HG03521 (cell line): Measurements from ENCODE around the gene VAV1.
"Not testable (repeated sequence)": the region's sequence is repeated elsewhere in the genome, so short reads cannot be mapped to it uniquely, and the experiment has no call there.

ENCODE experiments used
- ATAC-seq: cut with Tn5 transposase; IDR thresholded peaks from one replicate; pipeline ENCODE4 v1.9.1; 2021; ENCODE audit warnings: mild to moderate bottlenecking, moderate library complexity; ENCODE audit not compliant: unreplicated experiment

Gene VAV1

DNA sequence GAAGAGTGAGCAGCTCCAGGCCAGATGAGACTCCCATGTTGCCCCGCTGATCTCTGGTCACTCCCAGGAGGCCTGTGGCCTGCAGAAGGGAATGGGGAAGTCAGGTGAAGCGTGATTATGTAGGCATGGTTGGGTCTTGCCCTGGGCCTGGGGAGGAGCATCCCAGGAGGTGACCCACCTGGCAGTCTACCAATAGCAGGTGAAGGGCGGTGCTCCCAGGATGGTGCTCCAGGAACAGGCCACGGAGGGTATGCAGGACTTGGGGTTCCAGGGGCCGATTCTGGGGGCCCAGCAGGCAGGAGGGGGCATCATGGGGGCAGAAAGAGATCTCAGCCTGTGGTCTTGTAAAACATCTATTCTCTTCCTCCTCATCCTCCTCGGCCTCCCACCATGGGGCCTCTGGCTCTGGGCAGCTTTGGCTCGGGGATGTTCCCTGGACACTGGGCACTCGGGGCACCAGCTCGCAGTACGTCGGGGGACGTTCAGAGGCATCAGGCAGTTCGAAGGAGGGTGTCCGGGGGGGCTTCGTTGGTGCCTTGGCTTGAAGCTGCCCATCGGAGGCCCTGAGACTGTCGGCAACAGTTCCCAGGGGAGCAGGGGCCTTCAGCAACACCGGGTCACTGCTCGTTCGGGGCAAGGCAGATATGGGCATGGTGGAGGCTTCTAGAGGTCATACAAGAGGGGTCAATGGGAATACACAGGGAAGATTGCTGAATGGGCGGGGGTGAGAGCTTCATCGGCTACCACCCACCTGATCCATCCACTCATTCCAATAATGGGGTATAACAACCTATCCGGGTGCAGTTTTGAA lies 17.6 kb upstream of the VAV1 start:
- no peak for ATAC-seq

DNA sequence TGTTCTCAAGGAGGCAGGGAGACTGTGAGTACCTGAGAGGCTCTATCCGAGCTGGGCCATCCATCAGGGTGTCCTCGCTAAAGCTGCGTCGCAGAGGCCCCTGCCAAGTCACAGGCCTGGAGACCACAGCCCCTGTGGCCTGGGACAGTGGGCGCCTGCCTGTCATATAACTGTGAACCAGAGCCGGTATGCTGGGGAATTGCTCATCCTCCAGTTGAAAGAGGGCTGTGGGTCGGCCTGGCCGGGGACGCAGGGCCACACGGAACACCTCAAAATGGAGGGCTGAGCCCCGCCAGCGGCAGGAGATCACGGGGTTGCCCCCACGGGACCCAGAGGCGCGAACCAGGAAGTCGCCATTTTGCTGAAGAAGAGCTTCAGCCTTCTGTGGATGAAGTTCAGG lies 11.9 kb upstream of the VAV1 start:
- no peak for ATAC-seq

DNA sequence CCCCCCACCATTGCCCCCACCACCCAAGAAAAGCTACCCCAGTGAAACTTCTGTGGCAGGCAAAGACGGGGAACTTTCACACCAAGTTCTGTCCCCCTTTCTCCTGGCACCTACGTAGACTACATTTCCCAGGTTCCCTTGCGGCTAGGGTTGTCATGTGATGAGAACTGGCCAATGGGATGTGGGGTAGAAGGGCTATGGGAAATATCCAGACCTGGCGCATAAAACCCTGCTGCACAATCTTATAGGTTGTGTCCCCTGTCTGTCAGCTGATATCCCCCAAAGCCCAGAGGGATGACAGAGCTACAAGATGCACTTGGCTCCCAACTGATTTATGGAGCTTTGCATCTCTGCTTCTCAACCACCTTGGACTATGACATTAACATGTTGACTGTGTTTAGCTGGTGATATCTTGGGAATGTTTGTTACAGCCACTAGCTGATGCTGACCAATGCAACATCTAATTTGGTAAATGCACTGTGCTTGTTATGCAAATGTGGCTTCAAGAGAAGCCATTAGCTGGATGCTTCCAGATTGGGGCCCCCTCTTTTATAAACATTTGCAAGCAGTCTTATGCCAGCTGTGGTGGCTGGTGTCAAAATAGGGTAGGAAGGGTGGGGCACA lies 11.3 kb upstream of the VAV1 start:
- no peak for ATAC-seq

DNA sequence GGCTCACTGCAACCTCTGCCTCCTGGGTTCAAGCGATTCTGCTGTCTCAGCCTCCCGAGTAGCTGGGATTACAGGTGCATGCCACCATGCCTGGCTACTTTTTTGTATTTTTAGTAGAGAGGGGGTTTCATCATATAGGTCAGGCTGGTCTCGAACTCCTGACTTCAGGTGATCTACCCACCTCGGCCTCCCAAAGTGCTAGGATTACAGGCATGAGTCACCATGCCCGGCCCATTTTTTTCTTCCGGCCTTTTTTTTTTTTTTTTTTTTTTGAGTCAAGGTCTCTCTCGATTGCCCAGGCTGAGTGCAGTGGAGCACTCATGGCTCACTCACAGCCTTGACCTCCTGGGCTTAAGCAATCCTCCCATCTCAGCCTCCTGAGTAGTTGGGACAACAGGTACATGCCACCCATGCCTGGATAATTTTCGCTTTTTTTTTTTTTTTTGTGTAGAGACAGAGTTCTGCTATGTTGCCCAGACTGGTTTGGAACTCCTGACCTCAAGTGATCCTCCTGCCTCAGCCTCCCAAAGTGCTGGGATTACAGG lies 10.2 kb upstream of the VAV1 start:
- ATAC-seq, result not testable (repeated sequence)

DNA sequence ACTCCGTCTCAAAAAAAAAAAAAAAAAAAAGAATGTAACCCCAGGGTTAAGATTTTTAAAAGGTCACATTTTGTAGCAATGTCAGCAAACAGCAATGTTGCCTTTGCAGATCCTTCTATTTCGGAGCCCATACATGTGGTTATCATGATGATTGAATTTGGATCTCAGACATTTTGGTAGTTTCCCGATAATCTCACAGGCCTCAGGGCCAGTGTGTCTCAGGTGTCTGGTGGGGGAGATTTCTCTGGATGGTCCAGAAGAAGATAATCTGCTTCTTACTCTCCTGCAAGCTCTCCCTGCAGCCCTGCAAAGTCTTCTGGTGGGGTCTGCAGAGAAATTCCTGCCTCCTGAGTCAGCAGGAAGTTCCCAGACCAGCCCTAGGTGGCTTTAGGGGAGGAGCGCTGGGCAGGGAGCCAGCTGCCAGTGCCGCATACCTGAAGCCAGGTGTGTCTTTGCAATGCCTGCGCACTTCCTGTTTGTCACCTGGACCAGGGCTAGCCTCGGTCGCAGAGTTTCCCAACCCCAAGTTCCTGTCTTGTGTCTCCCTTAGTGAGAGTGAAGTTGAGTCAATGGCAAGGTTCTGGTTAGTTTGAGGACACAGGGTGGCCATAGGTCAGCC lies 6.7 kb upstream of the VAV1 start:
- ATAC-seq, result no peak

DNA sequence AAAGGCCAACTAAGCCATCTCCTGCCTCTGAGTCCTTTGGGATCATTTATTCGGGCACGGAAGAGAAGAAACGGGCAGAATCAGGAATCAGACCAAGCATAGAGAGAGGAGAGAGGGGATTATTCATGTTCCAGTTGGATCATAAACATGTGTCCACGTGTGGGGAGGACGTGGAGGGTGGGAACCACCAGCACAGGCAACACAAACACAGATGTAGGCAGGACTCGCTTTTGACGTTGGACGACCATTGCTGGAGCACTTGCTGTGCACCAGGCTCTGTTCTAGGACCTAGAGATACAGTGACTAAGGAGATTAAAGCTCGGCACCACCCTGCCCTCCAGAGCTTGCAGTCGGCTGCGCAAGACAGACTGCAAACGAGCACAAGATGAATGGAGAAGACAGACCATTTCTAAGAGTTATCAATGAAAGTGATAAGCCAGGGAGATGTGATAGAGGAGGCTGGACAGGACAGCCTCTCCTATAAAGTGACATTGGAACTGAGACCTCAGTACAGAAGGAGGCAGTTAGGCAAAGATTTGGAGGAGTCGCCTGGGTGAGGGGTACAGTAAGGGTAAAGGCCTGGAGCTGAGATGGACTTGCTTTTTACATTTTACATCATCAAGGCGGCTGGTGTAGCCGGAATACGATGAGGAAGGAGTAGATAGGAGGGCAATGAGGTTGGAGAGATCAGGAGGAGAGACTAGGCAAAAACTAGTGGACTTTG lies 6.0 kb upstream of the VAV1 start:
- no peak for ATAC-seq

DNA sequence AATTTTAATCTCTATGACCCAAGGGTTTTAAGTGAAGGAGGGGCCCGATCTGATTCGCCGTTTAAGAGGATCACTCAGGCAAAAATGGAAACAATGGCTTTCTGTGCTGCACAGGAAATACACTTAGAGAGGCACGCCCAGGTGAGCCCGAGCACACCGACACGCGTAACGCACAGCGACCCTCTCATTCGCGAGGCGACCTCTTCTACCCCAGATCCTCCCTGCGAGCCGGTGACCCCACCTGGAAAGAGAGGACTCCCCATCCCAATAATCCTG lies 5.5 kb upstream of the VAV1 start:
- ATAC-seq, result peak; percentile 4

DNA sequence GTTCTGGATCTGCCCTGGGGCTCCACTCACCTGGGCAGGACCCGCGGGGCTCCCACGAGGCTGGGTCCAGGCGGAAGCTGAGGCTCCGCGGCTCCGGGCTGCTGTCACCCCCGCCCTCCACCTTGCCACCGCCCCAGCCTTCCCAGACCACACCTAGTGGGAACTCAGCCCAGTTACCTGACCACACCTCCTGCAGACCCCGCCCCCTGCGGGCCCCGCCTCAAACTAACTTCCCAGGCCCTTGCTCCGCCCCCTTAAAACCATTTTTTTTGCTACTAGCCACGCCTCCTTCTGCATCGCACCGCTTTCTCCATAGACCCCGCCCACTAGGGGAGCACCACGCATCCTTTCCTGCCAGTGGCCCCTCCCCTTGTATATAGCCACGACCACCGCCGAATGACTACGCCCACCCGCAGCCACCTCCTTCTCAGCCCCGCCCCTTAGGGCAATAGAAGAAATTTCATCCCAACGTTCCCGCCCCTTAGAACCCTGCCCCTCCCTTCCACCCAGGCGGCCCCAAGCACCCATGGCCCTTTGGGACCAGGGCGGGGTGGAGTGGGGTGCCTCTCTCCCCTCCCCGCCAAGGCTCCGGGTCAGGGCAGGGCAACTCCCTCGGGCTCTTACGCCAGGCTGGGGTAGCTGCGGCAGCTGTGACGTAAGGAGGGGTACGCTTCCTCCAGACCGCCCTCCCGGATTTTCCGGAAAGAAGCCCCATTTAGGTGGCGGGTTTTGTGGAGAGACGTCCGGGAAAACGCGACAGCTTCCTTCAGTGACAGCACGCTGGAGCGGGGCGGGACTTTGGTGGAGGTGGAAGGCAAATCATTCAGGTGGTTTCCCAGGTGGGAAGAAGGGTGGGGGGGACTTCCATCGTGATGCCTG lies 4.9 kb upstream of the VAV1 start, which contains the start of gene SH2D3A:
Gene SH2D3A (minus strand): TSS at position 79 of the 879 bp plus-strand sequence. CDS start 3,687 bp downstream, outside the sequence.
- peak; percentile 58 for ATAC-seq

DNA sequence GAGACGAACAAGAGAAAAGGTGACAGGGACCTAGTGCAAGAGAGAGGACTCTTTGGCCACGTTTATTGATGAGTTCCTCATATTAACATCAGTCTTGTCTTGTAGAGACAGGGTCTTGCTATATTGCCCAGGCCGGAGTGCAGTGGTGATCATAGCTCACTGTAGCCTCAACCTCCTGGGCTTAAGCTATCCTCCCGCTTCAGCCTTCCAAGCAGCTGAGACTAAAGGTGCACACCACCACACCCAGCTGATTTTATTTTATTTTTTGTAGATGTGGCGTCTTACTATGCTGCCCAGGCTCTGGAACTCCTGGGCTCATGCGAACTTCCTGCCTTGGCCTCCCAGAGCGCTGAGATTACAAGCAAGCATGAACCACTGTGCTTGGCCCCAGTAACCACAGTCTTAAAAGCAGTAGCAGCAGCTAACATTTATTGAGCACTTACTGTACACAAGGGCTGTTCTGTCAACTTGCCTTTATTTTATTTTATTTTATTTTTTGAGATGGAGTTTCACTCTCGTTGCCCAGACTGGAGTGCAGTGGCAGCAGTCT lies 4.2 kb upstream of the VAV1 start:
- ATAC-seq, result no peak

DNA sequence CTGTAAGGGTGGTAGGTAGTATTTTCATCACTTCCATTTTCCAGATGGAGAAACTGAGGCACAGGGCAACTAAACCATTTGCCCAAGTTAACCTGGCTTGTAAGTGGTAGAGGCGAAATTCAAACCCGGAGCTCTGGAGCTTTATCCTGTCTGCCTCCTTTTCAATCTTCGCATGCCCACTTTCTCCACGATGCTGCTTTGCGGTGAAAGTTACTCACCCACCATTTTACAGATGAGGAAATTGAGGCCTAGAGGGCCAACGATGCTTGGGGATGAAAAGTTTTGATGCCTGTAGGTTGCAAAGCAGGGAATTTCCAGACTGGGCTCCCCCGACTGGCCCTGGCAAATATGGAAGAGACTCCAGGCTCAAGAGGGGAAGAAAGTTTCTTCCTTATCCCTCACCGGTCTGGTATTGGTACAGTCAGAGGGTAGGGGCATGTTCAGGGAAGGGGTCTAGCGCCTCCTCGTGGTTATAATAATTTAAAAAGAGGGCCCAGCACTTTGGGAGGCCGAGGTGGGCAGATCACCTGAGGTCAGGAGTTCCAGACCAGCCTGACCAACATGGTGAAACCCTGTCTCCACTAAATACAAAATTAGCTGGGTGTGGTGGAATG lies 3.4 kb upstream of the VAV1 start:
- no peak for ATAC-seq

DNA sequence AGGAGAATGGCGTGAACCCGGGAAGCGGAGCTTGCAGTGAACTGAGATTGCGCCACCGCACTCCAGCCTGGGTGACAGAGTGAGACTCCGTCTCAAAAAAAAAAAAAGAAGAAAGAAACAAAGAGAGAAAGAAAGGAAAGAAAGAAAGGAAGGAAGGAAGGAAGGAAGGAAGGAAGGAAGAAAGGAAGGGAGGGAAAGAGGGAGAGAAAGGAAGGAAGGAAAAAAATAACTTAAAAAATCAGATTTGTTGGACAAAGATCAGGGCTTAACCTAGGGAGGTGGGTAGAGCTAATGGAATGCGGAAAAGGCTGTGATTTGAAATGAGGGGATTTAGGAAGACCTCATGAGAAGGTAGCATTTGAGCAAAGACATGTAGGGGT lies 870 bp upstream of the VAV1 start:
- not testable (repeated sequence) for ATAC-seq

DNA sequence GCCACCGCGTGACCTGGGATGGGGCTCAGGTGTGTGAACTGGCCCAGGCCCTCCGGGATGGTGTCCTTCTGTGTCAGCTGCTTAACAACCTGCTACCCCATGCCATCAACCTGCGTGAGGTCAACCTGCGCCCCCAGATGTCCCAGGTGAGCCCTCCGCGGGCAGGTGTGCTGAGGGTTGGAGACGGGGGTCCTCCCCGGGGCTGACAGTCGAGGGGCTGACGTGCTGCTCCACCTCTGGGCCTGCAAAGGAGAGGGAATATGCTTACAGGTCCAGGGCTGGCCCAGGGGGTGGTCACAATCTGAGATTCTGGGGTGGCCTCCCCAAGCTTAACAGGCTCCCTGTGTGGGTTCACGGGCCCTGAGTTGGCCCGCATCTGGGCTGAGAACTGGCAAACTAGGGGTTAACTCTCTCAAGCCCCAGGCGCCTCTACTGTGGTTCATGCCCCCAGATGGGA lies 386 bp downstream of the VAV1 start:
- ATAC-seq, result no peak

DNA sequence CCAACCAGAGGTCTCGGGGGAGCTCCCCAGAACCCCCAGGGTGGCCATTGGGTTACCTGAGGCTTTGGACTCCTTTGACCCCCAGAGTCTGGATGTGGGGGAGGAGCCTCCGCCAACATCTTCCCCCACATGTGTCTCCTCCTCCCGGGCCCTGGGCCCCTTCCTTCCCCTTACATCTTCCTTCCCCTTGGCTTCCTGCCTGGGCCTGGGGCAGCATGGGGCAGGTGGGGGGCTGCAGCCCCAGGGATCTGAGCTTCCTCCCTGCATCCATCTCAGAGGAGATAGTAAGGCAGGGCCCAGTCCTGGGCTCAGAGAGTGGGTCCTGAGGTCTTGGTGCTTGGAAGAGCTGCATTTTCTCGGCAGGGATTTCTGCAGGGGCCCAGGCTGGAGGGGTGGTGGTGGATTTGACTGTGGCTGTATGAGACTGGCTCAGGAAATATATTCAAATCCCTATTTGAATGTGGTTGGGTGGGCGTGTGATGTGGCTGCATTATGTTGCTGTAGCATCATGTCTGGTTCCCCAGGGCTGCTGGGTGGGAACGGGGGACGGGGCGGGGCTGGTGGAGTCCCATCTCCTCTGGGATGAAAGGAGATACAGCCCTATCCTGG lies 919 bp downstream of the VAV1 start:
- ATAC-seq, result no peak

DNA sequence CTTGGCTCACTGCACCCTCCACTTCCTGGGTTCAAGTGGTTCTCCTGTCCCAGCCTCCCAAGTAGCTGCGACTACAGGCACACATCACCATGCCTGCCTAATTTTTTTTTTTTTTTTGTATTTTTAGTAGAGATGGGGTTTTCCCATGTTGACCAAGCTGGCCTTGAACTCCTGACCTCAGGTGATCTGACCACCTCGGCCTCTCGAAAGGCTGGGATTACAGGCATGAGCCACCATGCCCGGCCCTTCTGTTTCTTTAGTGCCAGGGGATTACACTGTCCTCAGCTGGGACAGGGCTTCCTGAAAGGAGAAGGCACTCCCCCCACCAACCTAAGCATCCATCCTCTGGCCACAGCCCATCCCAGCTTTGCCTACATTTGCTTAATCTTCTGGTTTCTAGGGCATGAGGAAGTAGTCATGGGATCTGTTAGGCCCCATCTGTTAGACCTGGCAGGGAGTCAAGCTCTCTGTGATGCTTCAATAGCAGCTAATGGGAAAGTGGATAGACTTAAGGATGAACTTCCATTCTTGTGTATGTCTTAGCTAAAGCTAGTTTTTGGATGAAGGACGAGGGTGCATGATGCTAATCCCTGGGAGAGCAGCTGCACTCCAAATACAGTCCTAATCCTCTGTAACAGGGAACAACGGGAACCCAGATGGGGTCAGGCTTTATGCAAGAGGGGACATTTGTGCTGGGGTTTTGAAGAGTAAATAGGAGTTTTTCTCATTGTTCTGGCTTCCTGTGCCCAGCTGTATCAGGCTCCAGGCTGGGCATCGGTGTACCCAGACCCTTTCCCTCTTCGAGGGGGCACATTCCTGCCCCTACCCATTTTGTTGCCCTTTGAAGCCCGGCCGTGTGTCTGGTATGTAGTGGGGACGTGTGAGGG lies 2.6 kb downstream of the VAV1 start:
- ATAC-seq, result no peak

DNA sequence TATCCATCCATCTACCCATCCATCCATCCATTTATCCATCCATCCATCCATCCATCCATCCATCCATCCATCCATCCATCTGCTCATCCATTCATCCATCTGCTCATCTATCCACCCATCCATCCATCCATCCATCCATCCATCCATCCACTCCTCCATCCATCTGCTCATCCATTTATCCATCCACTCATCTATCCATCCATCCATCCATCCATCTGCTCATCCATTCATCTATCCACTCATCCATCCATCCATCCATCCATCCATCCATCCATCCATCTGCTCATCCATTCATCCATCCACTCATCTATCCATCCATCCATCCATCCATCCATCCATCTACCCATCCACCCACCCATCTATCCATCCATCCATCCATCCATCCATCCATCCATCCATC lies 3.5 kb downstream of the VAV1 start:
- not testable (repeated sequence) for ATAC-seq

DNA sequence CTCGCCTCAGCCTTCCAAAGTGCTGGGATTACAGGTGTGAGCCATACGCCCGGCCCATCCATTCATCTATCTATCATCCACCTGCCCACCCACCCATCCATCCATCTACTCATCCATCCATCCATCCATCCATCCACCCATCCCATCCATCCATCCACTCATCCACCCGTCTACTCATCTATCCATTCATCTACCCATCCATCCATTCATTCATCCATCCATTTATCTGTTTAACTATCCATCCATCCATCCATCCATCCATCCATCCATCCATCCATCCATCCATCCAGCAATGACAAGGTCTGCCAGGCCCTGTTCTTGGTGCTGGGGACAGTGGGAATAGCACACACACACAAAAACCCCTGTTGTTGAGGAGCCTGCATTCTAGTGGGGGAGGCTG lies 4.5 kb downstream of the VAV1 start:
- no peak for ATAC-seq

DNA sequence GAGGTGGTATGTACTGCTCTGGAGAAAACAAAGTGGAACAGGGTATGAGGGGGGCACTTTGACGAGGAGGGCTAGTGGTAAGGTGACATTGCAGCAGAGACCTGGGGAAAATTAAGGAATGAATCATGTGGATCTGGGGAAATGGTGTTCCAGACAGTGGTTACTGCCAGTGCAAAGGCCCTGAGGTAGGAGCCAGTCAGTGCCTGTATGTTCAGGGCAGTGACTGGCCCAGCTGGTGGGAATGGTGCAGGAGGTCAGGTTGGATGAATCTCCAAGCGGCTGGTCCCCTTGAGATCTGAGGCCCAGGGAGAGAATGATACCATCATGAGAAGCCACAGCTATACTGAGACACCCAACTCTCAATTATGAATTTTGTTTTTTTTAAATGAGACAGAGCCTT lies 4.9 kb downstream of the VAV1 start:
- ATAC-seq, result no peak

DNA sequence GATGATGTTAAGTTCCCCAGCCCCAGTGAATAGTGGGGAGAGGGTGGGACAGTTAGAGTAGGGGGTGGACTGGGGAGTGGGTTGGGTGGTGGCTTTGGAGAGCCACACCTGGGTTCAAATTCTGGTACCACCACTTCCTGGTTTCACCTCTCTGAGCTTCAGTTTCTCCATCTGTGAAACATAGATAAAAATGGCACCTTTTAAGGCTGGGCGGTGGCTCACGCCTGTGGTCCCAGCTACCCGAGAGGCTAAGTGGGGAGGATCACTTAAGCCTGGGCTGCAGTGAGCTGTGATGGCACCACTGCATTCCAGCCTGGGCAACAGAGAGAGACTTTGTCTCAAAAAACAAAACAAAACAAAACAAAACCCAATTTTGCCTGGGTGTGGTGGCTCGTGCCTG lies 5.9 kb downstream of the VAV1 start:
- ATAC-seq, result no peak
